Measurements from ENCODE around the gene FIZ1.

The FIZ1 gene

DNA sequence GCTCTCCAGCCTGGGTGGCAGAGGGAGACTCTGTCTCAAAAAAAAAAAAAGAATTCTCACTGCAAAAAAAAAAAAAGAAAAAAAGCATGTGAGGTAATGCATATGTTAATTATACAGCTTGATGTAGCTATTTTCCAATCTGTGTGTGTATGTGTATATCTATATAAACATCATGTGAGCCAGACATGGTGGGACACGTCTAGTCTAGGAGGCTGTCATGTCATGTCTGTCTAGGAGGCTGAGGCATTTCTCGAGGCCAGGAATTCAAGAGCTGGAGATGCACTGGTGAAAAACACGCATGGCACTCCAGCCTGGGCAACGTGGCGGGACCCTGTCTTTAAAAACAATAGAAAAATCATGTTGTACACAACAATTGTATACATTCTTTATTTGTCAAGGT is 47.1 kb downstream of the FIZ1 start:
- Histone ChIP-seq H2BK120ac (ENCODE audit: low read depth, low read length) (no peak overlapping the region), H2BK5ac (ENCODE audit: low read depth, low read length, poor library complexity, severe bottlenecking) (no peak overlapping the region), H4K8ac (ENCODE audit: low read length) (no peak overlapping the region), H3K14ac (ENCODE audit: low read length in 2 of 2) (no peak overlapping the region), H3K4ac (ENCODE audit: low read depth in 1 of 2, low read length in 2 of 2) (no peak overlapping the region), H3K9me3 (ENCODE audit: control insufficient read depth, low read length) (no peaks in the 10 kb centered on the region), H2BK15ac (ENCODE audit: low read depth, poor library complexity, severe bottlenecking) (no peak overlapping the region), H3K4me3 (ENCODE audit: insufficient read depth in 1 of 2, low read depth in 1 of 2, low read length in 2 of 2) (no peak overlapping the region), H3K27me3 (ENCODE audit: control insufficient read depth in 1 of 2, insufficient read depth in 1 of 2, low read length in 2 of 2) (peaks cover 0 to 6% of the 10 kb centered on the region in 2 experiments), H4K91ac (ENCODE audit: low read length) (no peak overlapping the region), H2BK12ac (ENCODE audit: low read length in 2 of 2) (no peak overlapping the region), H3K9ac (ENCODE audit: low read length) (no peak overlapping the region), H3K18ac (ENCODE audit: low read depth in 1 of 2, low read length in 2 of 2) (no peak overlapping the region), H3K23ac (ENCODE audit: low read length in 2 of 2) (no peak overlapping the region), H3K4me2 (ENCODE audit: low read length, poor library complexity, severe bottlenecking) (no peak overlapping the region), H3K4me1 (ENCODE audit: control insufficient read depth, insufficient read depth, low read depth, low read length) (peaks cover 25% of the 10 kb centered on the region), H3K36me3 (ENCODE audit: control insufficient read depth in 1 of 2, insufficient read depth in 2 of 2, low read depth in 1 of 2, low read length in 2 of 2) (no peaks in the 10 kb centered on the region), H2AFZ (ENCODE audit: low read depth, low read length) (no peak overlapping the region), H2AK5ac (ENCODE audit: low read length, severe bottlenecking) (no peak overlapping the region), H3K79me1 (replicated peaks; ENCODE audit: low read length, poor library complexity, severe bottlenecking) (no peaks in the 10 kb centered on the region), H3K27ac (ENCODE audit: low read length, poor library complexity, severe bottlenecking) (peak overlapping the region; percentile 67)
- WGBS = 35% methylated on average over 3 of the region's 5 CpGs
- peak; percentile 6 for DNase-seq

DNA sequence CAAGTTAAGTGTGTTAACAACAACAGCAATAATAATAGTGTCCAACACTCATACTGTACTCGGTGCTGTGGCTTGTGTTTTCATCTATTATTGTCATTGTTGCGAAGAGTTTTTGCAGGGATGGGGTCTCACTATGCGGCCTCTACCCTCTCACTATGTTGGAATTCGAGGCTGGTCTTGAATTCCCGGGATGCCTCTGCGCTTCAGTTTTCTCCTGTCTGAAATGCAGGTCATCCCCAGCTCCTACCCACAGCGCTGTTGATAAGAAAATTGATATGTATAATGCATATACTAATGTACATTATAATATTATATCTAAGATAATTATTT is 49.0 kb downstream of the FIZ1 start:
- Histone ChIP-seq H3K9me3 (ENCODE audit: control insufficient read depth, low read length) (no peaks in the 10 kb centered on the region), H4K91ac (ENCODE audit: low read length) (no peak overlapping the region), H2BK15ac (ENCODE audit: low read depth, poor library complexity, severe bottlenecking) (no peak overlapping the region), H2AFZ (ENCODE audit: low read depth, low read length) (no peak overlapping the region), H2AK5ac (ENCODE audit: low read length, severe bottlenecking) (no peak overlapping the region), H3K4ac (ENCODE audit: low read depth in 1 of 2, low read length in 2 of 2) (no peak overlapping the region), H3K36me3 (ENCODE audit: control insufficient read depth in 1 of 2, insufficient read depth in 2 of 2, low read depth in 1 of 2, low read length in 2 of 2) (no peaks in the 10 kb centered on the region), H3K79me1 (replicated peaks; ENCODE audit: low read length, poor library complexity, severe bottlenecking) (no peaks in the 10 kb centered on the region), H3K4me1 (ENCODE audit: control insufficient read depth, insufficient read depth, low read depth, low read length) (peaks cover 39% of the 10 kb centered on the region), H3K9ac (ENCODE audit: low read length) (peak overlapping the region; percentile 83), H4K8ac (ENCODE audit: low read length) (peak overlapping the region; percentile 96), H3K14ac (ENCODE audit: low read length in 2 of 2) (no peak overlapping the region), H3K27me3 (ENCODE audit: control insufficient read depth in 1 of 2, insufficient read depth in 1 of 2, low read length in 2 of 2) (peaks cover 0 to 6% of the 10 kb centered on the region in 2 experiments), H3K18ac (ENCODE audit: low read depth in 1 of 2, low read length in 2 of 2) (peak overlapping the region in 1 of 2 experiments; percentile 77), H3K23ac (ENCODE audit: low read length in 2 of 2) (no peak overlapping the region), H3K4me2 (ENCODE audit: low read length, poor library complexity, severe bottlenecking) (no peak overlapping the region), H3K27ac (ENCODE audit: low read length, poor library complexity, severe bottlenecking) (peak overlapping the region; percentile 98), H2BK12ac (ENCODE audit: low read length in 2 of 2) (no peak overlapping the region), H2BK5ac (ENCODE audit: low read depth, low read length, poor library complexity, severe bottlenecking) (no peak overlapping the region), H2BK120ac (ENCODE audit: low read depth, low read length) (no peak overlapping the region), H3K4me3 (ENCODE audit: insufficient read depth in 1 of 2, low read depth in 1 of 2, low read length in 2 of 2) (no peak overlapping the region)
- 13% methylated on average over 4 of the region's 7 CpGs for WGBS
- no peak for DNase-seq

DNA sequence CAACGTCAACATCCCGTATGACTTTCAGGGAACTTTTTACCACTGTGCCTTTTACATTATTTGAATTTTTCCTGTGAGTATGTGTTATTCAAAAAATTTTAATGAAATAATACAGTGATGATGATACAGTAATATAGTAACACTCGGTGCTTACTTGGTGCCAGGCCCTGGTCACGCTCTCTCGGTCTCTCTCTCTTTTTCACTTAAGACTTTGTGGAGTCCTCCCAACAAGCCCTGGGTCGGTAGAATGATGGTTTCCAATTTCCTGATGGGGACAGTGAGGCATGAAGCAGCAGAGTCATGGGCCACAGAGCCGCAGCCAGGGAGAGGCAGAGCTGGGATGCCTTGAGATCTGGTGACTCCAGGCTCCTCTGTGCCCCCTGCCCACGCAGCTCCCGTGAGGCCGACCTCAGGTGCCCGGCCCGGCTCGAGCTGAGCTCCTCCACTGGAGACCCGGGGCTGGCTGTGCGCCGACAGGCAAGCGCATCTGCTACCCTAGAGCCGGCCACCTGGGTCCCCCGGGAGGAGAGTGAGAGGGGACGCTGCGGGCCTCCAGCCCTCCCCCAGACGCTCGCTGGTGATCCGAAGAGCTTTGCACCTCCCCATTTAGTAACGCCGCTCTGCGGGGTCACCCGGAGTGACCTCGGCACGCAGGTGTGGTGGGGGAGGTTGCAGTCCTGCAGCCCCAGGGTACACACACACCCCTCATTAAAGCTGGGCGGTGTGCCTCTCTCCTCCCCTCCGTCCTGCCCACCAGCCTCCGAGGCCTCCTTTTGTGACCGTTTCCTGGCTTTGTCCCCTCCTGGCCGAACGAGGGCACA is 49.6 kb downstream of the FIZ1 start:
- peak overlapping the region; percentile 87 for H2BK5ac ChIP-seq (ENCODE audit: low read depth, low read length, poor library complexity, severe bottlenecking)
- peak overlapping the region in 1 of 2 experiments; percentile 44 for H3K14ac ChIP-seq (ENCODE audit: low read length in 2 of 2)
- H3K4me1 ChIP-seq (ENCODE audit: control insufficient read depth, insufficient read depth, low read depth, low read length) = peaks cover 41% of the 10 kb centered on the region
- H3K18ac ChIP-seq (ENCODE audit: low read depth in 1 of 2, low read length in 2 of 2) = peak overlapping the region; percentile 51 to 77
- no peak overlapping the region for H3K4ac ChIP-seq (ENCODE audit: low read depth in 1 of 2, low read length in 2 of 2)
- DNase-seq = peak; percentile 58
- H4K8ac ChIP-seq (ENCODE audit: low read length) = peak overlapping the region; percentile 96
- H2BK120ac ChIP-seq (ENCODE audit: low read depth, low read length) = no peak overlapping the region
- peak overlapping the region; percentile 91 for H2BK15ac ChIP-seq (ENCODE audit: low read depth, poor library complexity, severe bottlenecking)
- peak overlapping the region in 1 of 2 experiments; percentile 60 for H3K4me3 ChIP-seq (ENCODE audit: insufficient read depth in 1 of 2, low read depth in 1 of 2, low read length in 2 of 2)
- H3K79me1 ChIP-seq (replicated peaks; ENCODE audit: low read length, poor library complexity, severe bottlenecking) = no peaks in the 10 kb centered on the region
- peak overlapping the region; percentile 68 for H2AFZ ChIP-seq (ENCODE audit: low read depth, low read length)
- H2AK5ac ChIP-seq (ENCODE audit: low read length, severe bottlenecking) = peak overlapping the region; percentile 84
- peak overlapping the region; percentile 98 for H3K27ac ChIP-seq (ENCODE audit: low read length, poor library complexity, severe bottlenecking)
- no peaks in the 10 kb centered on the region for H3K36me3 ChIP-seq (ENCODE audit: control insufficient read depth in 1 of 2, insufficient read depth in 2 of 2, low read depth in 1 of 2, low read length in 2 of 2)
- H4K91ac ChIP-seq (ENCODE audit: low read length) = peak overlapping the region; percentile 78
- peak overlapping the region; percentile 35 to 83 for H3K23ac ChIP-seq (ENCODE audit: low read length in 2 of 2)
- no peaks in the 10 kb centered on the region for H3K9me3 ChIP-seq (ENCODE audit: control insufficient read depth, low read length)
- peak overlapping the region; percentile 45 for H3K4me2 ChIP-seq (ENCODE audit: low read length, poor library complexity, severe bottlenecking)
- peaks cover 0 to 7% of the 10 kb centered on the region in 2 experiments for H3K27me3 ChIP-seq (ENCODE audit: control insufficient read depth in 1 of 2, insufficient read depth in 1 of 2, low read length in 2 of 2)
- H2BK12ac ChIP-seq (ENCODE audit: low read length in 2 of 2) = peak overlapping the region in 1 of 2 experiments; percentile 3
- H3K9ac ChIP-seq (ENCODE audit: low read length) = peak overlapping the region; percentile 83
- 21% methylated on average over 27 of the region's 36 CpGs for WGBS

DNA sequence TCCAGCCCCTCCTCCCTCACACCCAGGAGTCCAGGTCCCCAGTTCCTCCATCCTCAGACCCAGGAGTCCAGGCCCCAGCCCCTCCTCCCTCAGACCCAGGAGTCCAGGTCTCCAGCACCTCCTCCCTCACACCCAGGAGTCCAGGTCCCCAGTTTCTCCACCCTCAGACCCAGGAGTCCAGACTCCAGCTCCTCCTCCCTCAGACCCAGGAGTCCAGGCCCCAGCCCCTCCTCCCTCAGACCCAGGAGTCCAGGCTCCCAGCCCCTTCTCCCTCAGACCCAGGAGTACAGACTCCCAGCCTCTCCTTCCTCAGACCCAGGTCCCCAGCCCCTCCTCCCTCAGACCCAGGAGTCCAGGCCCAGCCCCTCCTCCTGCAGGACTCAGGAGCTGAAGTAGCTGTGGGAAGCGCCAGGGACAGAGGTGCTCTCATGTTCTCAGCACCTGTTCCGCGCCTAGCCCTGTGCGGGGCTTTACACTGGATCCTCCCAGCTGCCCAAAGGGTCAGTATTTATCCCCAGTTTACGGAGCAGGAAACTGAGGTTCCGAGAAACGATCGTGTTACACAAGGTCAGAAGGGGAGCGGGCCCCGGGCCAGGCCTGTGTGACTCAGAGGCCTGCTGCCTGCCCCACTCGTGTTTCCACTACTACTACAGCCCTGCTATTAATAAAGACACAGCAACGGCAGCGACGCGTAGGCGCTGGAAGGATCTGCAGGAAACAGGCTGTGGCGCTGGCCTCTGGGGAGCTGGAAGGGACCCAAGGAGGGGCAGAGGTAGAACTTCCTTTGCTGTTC is 52.3 kb downstream of the FIZ1 start:
- 62% methylated on average over 17 of the region's 17 CpGs for whole genome bisulfite sequencing
- no peaks in the 10 kb centered on the region for H3K79me1 ChIP-seq (replicated peaks; ENCODE audit: low read length, poor library complexity, severe bottlenecking)
- peak overlapping the region; percentile 1 for H3K27ac ChIP-seq (ENCODE audit: low read length, poor library complexity, severe bottlenecking)
- peaks cover 37% of the 10 kb centered on the region for H3K4me1 ChIP-seq (ENCODE audit: control insufficient read depth, insufficient read depth, low read depth, low read length)
- no peak overlapping the region for H2BK5ac ChIP-seq (ENCODE audit: low read depth, low read length, poor library complexity, severe bottlenecking)
- H2BK120ac ChIP-seq (ENCODE audit: low read depth, low read length) = no peak overlapping the region
- peak overlapping the region; percentile 45 for H2BK15ac ChIP-seq (ENCODE audit: low read depth, poor library complexity, severe bottlenecking)
- H3K9ac ChIP-seq (ENCODE audit: low read length) = peak overlapping the region; percentile 80
- H2BK12ac ChIP-seq (ENCODE audit: low read length in 2 of 2) = no peak overlapping the region
- no peaks in the 10 kb centered on the region for H3K9me3 ChIP-seq (ENCODE audit: control insufficient read depth, low read length)
- peak overlapping the region; percentile 45 for H2AK5ac ChIP-seq (ENCODE audit: low read length, severe bottlenecking)
- no peak overlapping the region for H3K14ac ChIP-seq (ENCODE audit: low read length in 2 of 2)
- no peak overlapping the region for H3K23ac ChIP-seq (ENCODE audit: low read length in 2 of 2)
- DNase-seq = peak; percentile 46
- peak overlapping the region in 1 of 2 experiments; percentile 53 for H3K4me3 ChIP-seq (ENCODE audit: insufficient read depth in 1 of 2, low read depth in 1 of 2, low read length in 2 of 2)
- no peaks in the 10 kb centered on the region for H3K36me3 ChIP-seq (ENCODE audit: control insufficient read depth in 1 of 2, insufficient read depth in 2 of 2, low read depth in 1 of 2, low read length in 2 of 2)
- H2AFZ ChIP-seq (ENCODE audit: low read depth, low read length) = no peak overlapping the region
- no peak overlapping the region for H3K18ac ChIP-seq (ENCODE audit: low read depth in 1 of 2, low read length in 2 of 2)
- H3K4me2 ChIP-seq (ENCODE audit: low read length, poor library complexity, severe bottlenecking) = no peak overlapping the region
- no peak overlapping the region for H3K4ac ChIP-seq (ENCODE audit: low read depth in 1 of 2, low read length in 2 of 2)
- peaks cover 0 to 10% of the 10 kb centered on the region in 2 experiments for H3K27me3 ChIP-seq (ENCODE audit: control insufficient read depth in 1 of 2, insufficient read depth in 1 of 2, low read length in 2 of 2)
- H4K8ac ChIP-seq (ENCODE audit: low read length) = no peak overlapping the region
- no peak overlapping the region for H4K91ac ChIP-seq (ENCODE audit: low read length)
